GM12892 (cell line): ENCODE results near the gene FAM168A.

Experiments used
- DNase-seq: peaks from one replicate; pipeline ENCODE4 v3.0.0; 2011; ENCODE audit not compliant: insufficient read length
- FAIRE-seq: peaks from 2 replicates; lab custom pipeline; 2011; peaks lifted over from hg19 to GRCh38; lab: Jason Lieb, UNC
- POLR2A ChIP-seq: IDR thresholded peaks from 2 replicates; pipeline ENCODE4 v1.6.1; 2011; ENCODE audit warnings: low read depth, low read length, control low read depth
- POLR2AphosphoS5 ChIP-seq: IDR thresholded peaks from 2 replicates; pipeline ENCODE4 v1.6.1; 2011; ENCODE audit warnings: low read depth, low read length, control low read depth
- TAF1 ChIP-seq: IDR thresholded peaks from 2 replicates; pipeline ENCODE4 v1.6.1; 2011; ENCODE audit warnings: low read depth, mild to moderate bottlenecking, control low read depth, low read length, borderline replicate concordance

FAM168A gene

GRCh38 chr11:73401924-73402833 lies 195.7 kb downstream of the FAM168A start:
- FAIRE-seq (no peak), DNase-seq (no peak)
- no peak for TF ChIP-seq TAF1
- no peak for TF ChIP-seq POLR2A
- no peak for TF ChIP-seq POLR2AphosphoS5

GRCh38 chr11:73401217-73401923 lies 196.5 kb downstream of the FAM168A start:
- TF ChIP-seq TAF1 (no peak), POLR2AphosphoS5 (no peak; the same call in 1 of the 2 replicates)
- FAIRE-seq (peak; percentile 33), DNase-seq (no peak)

- no peak for DNase-seq
- TF ChIP-seq POLR2AphosphoS5 (peak; percentile 67; the same call in 1 of the 2 replicates), TAF1 (no peak), POLR2A (peak; percentile 25; the same call in 1 of the 2 replicates)
- no peak for FAIRE-seq
Measured at GRCh38 chr11:73400293-73400692, 197.6 kb downstream of the FAM168A start.

GRCh38 chr11:73399636-73400035 lies 198.3 kb downstream of the FAM168A start:
- FAIRE-seq (no peak), DNase-seq (no peak)
- TF ChIP-seq POLR2AphosphoS5 (no peak), POLR2A (no peak), TAF1 (no peak)

- TF ChIP-seq TAF1, result no peak
- TF ChIP-seq POLR2A, result no peak
- FAIRE-seq (no peak), DNase-seq (no peak)
Measured at GRCh38 chr11:73399159-73399590, 198.7 kb downstream of the FAM168A start.

- FAIRE-seq (no peak), DNase-seq (no peak)
- 0 out of 2 replicates have a peak, but pooled peaks have one; percentile 3 for TF ChIP-seq POLR2AphosphoS5
- TF ChIP-seq TAF1, result no peak
Measured at GRCh38 chr11:73398721-73399120, 199.2 kb downstream of the FAM168A start.

- DNase-seq (no peak), FAIRE-seq (peak; percentile 38)
- TF ChIP-seq POLR2A, result no peak
- TF ChIP-seq POLR2AphosphoS5, result 0 out of 2 replicates have a peak, but pooled peaks have one; percentile 20
Measured at GRCh38 chr11:73398132-73398526, 199.8 kb downstream of the FAM168A start.

GRCh38 chr11:73397468-73398131 lies 200.3 kb downstream of the FAM168A start:
- no peak for DNase-seq
- FAIRE-seq, result no peak
- TF ChIP-seq TAF1, result no peak
- TF ChIP-seq POLR2AphosphoS5, result peak; percentile 49; the same call in 1 of the 2 replicates
- TF ChIP-seq POLR2A, result peak; percentile 63; the same call in 1 of the 2 replicates

GRCh38 chr11:73396985-73397384 lies 200.9 kb downstream of the FAM168A start:
- DNase-seq (no peak), FAIRE-seq (no peak)
- no peak for TF ChIP-seq TAF1
- TF ChIP-seq POLR2A, result no peak
- TF ChIP-seq POLR2AphosphoS5, result no peak

- DNase-seq, result no peak
- FAIRE-seq, result peak; percentile 24
- TF ChIP-seq TAF1, result no peak
- no peak; the same call in 1 of the 2 replicates for TF ChIP-seq POLR2A
- no peak; the same call in 1 of the 2 replicates for TF ChIP-seq POLR2AphosphoS5
Measured at GRCh38 chr11:73396251-73396930, 201.5 kb downstream of the FAM168A start.
